Stimulated activated CD8-positive, alpha-beta memory T cell treated with anti-CD3 and anti-CD28 coated beads, Interleukin-4, amount 100 ng/mL, for 48 hours (primary cell): ENCODE measurements around the gene PDGFRB.

Experiments
- DNase-seq: peaks from one replicate; pipeline ENCODE4 v3.0.0-alpha.2; 2020

The PDGFRB gene

DNA sequence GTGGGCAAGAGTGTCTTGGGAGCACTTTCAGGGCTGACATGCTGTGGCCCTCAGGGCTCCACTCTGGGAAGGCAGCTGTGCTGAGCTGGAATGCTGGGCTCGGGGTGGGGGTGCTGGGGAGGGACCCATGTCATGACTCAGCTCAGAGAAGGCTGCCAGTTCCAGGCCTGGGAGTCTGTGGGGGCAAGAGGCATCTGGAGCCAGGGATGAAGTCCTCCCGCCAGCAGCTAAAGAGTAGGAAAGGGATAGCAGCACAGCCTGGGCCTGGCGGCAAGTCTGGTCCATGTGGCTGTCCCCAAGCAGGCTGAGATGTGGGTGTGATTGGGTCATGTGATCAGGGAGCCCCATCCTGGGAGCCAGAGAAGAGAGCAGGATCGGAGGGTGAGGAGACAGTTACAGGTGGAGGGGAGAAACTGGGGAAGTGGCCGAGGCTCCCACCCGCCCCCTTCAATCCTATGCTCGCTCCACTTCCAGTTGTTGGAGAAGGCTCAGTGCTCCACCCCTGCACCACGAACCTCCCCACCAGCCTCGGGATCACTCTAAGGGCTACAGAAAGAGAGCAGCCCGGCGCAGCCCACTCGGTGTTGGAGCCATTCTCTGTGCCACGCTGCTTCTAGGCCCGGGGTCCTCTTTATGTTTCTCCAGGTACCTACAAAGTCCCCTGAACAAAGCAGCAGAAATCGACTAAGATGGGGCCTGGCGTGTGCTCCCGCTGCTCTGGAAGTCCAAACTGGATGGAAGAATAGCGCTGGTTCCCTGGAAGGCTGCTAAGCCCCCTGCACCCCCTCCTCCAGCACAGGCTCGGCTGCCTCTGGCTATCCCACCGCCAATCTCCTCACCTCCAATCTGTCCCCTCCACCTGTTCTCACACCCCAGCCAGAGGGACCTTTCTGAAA is 12.0 kb downstream of the PDGFRB start:
- DNase-seq, result no peak

DNA sequence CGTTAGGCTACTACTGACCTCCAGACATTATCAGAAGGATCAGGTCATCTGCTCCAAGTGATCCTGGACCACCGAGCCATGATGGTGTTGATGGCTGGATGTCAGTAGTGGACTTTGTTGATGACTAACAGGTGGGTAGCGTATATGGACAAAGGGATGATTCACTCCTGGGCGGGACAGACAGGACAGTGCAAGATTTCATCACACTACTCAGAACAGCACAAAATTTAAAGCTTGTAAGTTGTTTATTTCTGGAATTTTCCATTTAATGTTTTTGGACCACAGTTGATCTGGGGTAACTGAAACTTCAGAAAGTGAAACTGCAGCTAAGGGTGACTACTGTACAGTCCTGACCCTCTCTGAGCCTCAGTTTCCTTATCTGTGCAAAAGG is 12.7 kb downstream of the PDGFRB start:
- no peak for DNase-seq

DNA sequence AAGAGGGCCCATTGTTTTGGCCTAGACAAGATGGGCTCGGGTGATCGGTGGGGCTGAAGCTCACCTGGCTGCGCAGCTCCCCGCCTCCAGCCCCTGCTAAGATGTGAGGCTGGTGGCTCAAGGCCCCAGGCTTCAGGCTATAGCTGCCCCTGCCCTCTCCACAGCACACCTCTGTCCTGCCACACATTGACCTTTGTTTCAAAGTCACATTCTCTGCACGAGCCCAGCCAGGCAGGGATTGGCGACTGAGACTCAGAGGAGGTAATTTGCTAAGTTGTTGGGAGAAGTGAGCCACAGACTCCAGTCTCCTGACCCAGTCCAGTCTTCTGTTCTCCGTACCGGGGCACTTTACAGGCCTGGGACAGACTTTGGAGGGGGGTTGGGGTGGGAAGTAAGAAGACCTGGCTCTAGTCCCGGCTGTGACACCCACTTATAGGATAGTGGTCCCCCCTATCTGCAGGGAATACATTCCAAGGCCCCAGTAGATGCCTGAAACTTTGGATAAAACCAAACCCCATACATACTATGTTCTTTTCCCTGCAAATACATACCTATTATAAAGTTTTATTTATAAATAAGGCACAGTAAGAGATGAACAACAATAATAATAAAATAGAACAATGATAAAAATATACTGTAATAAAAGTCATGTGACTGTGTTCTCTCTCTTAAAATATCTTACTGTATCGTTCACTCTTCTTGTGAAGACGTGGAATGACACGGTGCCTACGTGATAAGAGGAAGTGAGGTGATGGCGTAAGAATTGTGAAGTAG is 13.3 kb downstream of the PDGFRB start:
- DNase-seq, result no peak

DNA sequence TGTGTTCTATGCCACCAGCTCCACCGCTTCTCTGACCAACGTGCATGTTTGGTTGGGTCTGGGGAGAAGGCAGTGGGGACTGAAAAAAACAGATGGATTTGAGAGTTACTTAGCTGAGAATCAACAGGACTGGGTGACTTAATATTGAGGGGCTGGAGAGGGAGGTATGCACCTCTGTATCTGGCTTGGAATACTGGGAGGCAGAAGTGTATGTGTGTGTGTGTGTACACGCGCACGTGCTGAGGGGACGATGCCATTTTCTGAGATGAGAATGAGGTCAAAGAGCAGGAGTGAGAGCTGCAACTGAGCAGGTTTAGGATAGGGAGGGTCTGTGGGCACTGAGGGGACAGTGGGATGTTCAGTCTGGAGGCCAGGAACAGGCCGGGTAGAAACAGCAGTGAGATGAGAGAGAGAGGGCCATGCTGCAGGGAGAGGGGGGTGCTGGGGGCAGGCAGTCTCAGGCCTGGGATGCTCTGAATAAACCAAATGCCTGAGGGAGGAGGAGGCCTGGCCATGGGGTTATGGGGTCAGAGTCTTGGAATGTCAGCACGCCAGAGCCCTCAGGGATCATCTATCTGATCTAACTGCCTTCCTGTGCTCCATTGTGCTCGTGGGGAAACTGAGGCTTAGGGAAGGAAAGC is 14.0 kb downstream of the PDGFRB start:
- no peak for DNase-seq

DNA sequence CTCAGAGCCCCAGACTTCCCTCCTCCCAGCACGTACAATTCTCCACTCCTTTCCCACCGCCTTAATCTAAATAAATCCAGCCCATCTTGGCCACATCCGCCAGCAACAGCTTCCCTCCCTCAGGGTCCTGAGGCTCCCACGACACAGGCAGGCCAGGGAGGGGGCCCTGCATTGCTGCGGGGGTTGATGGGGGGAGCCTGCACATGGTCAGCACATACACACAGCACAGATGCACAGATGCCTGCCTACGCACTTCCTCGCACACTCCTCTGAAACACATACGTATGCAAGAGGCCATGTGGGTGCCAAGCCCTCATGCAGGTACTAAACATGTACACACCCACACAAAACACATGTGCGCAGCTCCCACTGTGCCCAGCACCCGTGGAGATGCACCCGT is 14.8 kb downstream of the PDGFRB start:
- no peak for DNase-seq

DNA sequence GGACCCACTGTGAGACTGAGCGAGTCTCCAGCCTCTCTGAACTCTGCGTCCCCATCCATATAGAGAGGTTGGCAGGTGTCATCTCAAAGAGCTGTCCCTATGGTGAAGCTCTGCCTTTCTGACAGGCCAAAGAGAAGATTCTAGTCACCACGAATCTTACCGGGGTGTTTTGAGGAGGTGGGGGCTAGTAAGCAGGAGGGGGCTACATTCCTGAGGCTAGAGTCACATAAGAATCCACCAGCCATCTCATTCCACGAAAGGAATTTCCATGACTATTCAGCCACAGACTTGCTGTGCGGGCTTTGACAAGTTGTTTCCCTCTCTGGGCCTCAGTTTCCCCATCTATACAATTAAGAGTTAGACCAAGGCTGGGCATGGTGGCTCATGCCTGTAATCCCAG is 16.3 kb downstream of the PDGFRB start:
- no peak for DNase-seq

DNA sequence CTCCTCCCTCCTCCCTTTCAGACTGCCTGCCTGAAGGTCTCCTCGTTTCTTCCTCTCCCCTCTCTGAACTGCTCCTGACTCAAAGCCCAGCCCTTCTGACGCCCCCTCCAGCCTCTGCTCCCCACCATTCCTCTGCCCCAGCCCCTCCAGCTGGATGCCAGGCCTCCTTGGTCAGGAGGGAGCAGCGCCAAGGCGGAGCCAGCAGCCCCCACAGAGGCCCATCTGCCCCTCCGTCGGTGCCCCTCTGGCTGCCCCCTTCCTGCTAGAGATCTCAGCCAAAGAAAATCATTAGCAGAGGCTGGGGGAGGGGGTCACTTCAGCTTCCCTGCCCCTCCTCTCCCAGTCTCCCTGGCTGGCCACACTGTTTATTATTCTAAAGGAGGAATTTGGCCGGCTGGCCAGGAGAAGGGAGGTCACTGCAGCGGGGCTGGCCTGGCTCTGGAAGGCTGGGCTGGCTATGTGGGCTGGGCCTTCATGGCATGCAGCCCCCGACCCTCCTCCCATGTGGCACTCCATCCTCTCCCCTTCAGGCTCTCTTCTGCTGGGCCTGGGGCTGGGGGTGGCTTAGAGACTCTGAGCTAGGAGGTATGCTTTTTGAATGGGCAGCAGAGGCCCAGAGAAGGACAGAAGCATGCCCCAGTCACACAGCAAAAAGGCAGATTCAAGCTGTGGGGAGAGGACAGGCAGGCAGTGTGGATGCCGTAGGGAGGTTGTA is 16.9 kb downstream of the PDGFRB start:
- DNase-seq, result no peak

DNA sequence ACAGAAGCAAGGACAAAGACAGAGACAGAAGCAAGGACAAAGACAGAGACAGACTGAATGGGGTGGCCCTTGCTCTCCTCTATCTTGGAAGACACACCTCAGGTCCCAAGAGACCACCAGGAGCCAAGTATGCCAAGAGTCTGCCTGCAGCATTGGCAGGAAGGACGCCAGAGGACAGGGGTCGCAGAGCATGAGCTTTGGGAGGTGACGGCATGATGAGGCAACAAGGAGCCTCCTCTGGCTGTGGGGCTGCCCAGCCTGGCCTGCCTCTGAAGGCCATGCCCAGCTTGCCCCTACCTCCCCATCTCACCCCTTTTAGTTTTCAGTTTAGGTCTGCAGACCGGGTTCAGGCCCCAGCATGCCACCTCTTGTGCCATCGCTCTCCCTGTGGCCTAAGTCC is 17.6 kb downstream of the PDGFRB start:
- no peak for DNase-seq

DNA sequence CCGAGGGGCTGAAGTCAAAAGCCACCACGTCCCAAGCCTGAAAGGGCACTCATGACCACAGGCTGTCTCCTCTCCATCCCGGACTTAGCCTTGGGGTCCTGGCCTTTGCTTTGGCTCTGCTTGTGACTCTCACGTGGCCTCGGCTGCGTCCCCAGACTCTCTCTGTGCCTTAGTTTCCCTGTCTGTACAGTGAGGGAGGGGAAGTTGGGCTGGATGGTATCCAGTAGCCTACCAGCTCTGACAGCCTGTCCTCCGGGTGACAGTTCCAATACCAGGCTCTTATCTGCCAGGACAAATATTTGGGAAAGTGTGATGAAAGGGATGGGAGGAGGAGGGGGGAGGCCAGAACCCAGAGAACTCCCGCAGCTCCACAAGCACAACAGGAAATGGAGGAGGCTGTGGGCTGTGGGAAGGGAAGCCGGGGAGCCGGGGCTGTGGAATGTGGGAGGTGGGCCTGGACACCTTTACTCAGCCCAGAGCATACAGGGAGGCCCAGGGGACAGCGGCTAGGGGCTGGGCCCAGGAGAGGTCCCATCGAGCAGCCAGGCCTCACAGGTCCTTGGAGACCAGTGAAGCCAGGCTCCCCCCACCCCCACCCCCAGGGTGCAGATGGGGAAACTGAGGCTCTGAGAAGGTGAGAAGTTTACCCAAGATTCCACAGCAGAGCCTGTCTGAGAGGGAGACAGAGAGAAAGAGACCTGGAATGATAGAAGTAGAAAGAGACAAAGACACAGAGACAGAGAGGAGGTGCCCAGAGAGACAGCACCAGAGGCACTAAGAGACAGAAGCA is 18.3 kb downstream of the PDGFRB start:
- no peak for DNase-seq

DNA sequence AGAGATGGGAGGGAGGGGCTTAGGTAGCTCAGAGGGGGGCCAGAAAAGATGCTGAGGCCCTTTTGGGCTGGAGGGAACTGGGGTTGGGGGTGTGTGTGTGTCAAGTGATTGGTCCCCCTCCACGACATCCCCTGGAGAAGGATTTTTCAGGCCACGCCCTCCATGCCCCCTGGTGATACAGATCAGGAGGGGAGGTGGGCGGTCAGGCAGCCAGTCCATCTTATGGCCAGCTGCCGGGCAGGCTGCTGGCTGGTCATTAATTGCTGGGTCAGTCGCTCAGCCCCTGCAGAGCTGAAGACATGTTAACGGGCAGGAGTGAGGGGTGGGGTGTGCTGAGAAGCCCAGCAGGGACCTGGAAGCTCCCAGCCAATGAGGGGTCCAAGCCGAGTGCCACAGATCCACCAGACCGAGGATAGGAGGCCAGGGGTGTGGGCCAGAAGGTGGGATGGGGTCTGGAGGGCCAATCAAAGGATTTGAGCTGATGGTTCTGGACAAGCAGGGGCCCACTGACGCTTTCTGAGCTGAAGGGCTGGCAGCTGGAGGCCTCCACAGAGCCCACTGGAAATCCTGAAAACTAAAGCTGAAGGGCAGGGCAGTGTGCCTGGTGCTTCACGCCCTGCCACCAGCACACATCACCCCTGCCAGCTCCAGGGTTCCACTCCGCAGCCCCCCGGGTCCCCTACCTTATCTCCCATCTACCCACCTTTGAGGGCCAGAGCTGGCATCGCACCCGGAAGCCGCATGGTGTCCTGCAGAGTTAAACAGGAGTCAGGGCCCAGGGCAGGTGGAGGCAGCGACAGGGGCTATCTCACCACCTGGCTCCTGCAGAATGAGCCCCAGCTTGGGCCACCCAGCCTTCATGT is 19.1 kb downstream of the PDGFRB start:
- DNase-seq, result no peak

DNA sequence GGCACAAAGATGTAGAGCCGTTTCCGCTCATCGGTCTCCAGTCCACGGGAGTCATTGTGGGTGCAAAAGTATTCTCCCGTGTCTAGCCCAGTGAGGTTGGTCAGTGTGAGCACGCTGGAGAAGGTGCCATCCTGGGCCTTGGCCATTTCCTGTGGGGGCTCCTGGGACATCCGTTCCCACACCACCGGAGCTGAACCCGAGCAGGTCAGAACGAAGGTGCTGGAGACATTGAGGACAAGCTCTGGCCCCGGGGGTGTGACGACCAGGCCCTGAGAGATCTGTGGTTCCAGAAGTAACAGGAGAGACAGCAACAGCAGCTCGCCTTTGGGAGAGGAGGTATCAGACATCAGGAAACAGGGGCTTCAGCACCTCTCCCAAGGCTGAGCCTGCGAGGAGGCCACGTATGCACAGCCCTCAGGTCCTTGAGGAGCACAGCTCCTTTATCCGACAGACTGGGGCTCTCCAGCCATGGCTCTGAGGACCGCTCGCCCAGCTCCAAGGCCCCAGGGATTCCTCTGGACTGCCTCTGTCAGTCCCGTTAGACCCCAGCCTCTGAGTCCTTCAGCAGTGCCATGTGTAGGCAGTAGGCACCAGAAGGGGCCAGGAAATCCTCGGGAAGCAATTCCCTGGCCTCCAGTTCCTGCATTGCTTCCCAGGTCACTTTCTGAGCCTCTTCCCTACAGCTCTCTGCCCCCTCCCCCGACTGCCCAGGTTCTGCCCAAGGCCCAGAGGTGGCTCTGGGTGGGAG is 19.9 kb downstream of the PDGFRB start:
- no peak for DNase-seq

DNA sequence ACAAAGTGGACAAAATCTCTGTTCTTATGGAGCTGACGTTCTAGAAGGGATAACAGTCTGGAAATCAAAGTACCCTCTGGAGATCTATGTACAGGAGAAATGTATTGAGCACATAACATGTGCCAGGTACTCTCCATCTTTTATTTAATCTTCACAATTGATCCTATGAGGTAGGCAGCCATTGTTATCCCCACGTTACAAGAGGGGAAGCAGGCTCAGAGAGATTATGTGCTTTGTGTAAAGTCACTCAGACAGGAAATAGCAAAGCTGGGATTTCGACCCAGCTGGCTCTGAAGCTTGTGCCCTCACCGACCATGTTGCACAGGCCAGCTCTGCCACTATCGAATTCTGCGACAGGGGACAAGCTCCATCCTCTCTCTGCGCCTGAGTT is 21.5 kb downstream of the PDGFRB start:
- no peak for DNase-seq

DNA sequence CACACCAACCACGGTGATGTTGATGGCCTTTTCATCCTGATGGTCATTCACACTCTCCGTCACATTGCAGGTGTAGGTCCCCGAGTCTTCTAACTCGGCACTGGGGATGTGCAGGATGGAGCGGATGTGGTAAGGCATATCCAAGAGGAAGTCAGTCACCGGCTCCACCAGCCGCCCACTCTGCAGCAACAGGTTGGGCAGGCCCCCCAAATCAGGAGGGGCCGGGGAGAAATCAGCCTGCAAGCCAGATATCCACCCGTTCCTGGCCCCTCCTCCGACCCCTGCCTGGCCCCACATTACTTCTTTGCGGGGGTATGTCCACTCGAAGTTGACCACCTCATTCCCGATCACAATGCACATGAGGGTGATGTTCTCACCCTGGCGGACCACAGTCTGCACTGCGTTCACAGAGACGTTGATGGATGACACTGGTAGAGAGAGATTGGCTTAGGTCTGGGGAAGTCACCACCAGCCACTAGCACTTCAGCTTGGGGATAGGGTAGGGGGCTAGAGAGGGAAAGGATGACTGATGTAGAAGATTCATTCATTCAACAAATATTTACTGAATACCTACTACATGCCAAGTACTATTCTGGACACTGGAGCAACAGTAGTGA is 22.0 kb downstream of the PDGFRB start:
- no peak for DNase-seq

DNA sequence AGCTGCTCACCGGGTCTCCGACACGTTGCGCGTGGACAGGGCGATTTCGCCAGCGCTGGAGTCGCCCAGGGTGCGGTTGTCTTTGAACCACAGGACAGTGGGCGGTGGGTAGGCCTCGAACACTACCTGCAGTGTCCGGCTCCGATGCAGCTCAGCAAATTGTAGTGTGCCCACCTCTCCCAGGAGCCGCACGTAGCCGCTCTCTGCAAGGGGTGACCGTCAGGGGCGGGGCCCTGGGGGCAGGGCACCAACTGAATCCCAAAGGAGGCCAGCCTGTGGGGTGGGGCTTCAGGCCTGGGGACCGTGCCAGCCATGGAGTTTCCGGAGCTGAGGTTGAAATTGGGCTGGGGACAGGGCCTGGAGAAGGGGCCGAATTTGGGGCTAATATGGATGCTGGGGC is 22.9 kb downstream of the PDGFRB start:
- DNase-seq, result no peak

DNA sequence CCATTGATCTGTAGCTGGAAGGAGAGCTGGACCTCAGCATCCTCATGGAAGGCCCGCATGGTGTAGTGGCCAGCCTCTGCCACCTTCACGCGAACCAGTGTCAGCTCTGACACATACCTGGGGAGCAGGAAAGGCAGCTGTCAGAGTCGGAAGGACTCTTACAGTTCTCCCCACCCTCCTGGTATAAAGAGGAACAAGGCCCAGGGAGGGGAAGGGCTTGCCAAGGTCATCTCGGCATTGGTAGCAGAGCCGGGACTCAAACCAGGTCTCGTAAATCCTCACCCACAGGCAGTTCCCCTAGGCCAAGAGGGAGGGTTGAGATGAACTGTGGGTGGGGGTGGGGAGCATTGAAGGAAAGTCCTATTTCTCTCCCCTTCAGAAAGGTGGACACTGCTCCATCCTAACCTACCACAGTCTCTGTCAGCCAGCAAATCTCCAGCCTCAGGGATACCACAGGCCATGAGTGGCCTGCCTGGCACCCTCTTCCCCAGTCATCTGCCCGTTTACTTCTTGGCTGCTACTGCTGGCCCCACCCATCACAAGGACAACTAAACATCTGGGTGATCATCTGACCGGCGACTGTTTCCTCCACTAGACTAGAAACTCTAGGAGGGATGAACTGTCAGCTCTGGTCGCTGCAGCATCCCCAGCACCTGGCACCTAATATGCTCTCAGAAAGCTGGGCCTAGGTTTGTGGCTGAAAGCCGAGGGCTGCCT is 23.5 kb downstream of the PDGFRB start:
- DNase-seq, result no peak

DNA sequence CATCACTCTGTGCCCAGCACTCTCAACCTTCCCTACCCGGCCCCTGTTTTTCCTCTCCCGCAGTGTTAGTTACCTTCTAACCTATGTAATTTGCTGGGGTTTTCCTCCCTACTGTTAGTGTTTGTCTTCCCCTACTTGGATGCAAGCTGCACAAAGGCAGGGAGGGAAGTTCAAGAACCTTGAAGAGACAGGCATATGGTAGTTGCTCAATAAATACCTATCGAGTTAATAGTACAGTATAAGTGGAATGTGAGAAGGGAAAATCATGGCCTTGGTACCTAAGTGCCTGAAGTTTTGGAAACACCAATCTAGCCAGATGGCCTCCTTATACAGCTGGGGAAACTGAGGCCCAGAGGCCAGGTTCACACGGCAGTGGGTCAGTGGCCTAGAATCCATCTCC is 24.2 kb downstream of the PDGFRB start:
- DNase-seq, result no peak

DNA sequence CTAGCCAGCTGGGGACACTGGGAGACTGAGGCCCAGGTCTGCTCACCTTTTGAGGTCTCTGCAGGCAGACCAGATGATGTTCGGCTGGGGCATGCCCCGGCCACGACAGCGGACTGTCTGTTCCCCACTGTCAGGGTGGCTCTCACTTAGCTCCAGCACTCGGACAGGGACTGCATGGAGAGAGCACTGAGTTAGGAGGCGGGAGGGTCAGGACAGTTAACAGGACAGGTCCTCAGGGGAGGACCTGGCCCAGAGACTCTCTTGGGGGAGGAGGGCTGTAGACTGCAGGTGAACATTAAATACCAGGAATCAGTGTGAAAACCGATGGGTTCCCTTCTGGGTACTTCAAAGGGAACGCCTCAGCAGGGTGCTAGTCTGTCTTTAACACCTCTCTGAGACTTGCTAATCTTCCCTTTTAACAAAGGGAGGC is 25.1 kb downstream of the PDGFRB start:
- DNase-seq, result no peak

DNA sequence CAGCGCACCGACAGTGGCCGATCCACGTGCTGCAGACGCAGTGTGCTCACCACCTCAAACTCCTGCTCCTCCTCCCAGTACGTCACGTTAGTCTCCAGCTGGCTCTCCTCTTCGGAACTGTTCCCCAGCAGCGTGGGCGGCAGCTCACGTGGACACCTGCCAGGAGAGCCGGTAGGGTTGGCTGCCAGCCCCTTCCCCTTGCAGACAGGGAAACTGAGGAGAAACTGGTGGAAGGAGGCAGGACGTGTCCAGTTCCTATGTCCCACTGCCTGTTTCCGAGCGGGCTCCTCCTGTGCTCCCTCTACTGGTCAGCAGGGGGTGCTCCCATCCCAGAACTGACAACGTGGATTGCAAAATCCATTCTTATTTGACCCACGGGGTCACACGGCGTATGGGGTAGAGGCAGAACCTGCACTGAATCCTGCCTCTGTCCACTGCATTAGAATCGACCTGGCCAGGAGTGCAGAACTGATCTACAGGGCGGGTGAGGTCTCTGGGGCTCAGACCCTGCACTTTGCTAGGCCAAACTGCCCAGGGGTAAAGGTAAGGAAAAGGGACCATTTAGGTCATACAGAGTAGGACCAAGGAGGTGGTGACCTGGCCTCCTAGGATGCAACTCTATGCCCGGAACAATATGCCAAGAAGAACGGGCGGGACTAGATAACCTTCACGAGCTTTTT is 25.7 kb downstream of the PDGFRB start:
- DNase-seq, result peak; percentile 73

DNA sequence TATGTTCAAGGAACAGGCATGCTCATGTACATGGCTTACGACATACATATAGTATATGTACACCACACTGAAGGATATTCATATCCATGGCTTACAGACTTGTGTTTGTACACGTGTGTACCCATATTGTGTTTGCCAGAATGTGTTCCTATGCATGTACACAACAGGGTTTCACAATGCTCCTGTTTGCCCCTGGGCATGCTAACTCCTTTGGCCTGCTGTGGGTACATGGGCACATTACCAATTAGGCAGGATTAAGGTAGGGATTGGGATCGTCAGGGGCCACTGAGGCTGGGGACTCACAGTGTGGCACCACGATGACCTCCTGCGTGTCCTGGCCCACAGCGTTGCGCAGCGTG is 26.2 kb downstream of the PDGFRB start:
- no peak for DNase-seq
